HepG2 (cell line): ENCODE data around the gene ZNF888. TPM values are rescaled to one million over a fixed set of nuclear protein-coding genes. Genes with fewer than 3 reads are reported as not detected.

Experiments used
- ATAC-seq: fragments of 200-7000 bp; cut with Tn5 transposase; 3 replicates; pipeline ENCODE4 v1.9.1; 2020; ENCODE audit warnings: mild to moderate bottlenecking, moderate library complexity
- BruUV-seq: library from RNA; stranded (reverse); fragments of 400-500 nt; replicated peaks from 2 replicates; lab custom pipeline; 2021; lab: Mats Ljungman, UMichigan
- CTCF ChIA-PET: fragments of 300-600 bp; formaldehyde crosslinking; extraction: SDS; loops from one replicate; lab custom pipeline; 2021; ENCODE audit warnings: low total read pairs, inconsistent platforms, low intra/inter-chr PET ratio; lab: Yijun Ruan, JAX
- POLR2A ChIA-PET: fragments of 350-600 bp; sonication (Branson Sonifier 250); formaldehyde crosslinking; loops from one replicate; lab custom pipeline; 2020; ENCODE audit warnings: antibody characterized with exemption, inconsistent platforms; lab: Yijun Ruan, JAX
- DNase-seq: peaks from one replicate; pipeline ENCODE4 v3.0.0-alpha.2; 2015; ENCODE audit warnings: low spot score
- FAIRE-seq: peaks from 3 replicates; lab custom pipeline; 2011; peaks lifted over from hg19 to GRCh38; lab: Jason Lieb, UNC
- H2AFZ ChIP-seq: one replicate; pipeline ENCODE4 v1.6.1; 2011; ENCODE audit warnings: low read length, inconsistent platforms
- H3K27ac ChIP-seq: fragments of 300-600 bp; 3 replicates; pipeline ENCODE4 v1.8.0; 2011; ENCODE audit warnings: mixed run types, mild to moderate bottlenecking, mixed read lengths, low read length, inconsistent platforms; ENCODE audit not compliant: insufficient read depth; ENCODE audit errors: extremely low read length
- H3K27me3 ChIP-seq, 2 experiments: fragments of 200-600 bp in 1 of 2; 2 replicates in 1 of 2; 3 replicates in 1 of 2; pipeline versions ENCODE4 v1.6.0 to v1.8.0; 2011; ENCODE audit warnings: low read length in 2 of 2, mild to moderate bottlenecking in 2 of 2, moderate library complexity in 2 of 2, inconsistent platforms in 1 of 2; ENCODE audit not compliant: insufficient read depth in 2 of 2, control insufficient read depth in 1 of 2
- H3K36me3 ChIP-seq, 2 experiments: fragments of 200-600 bp in 1 of 2; replicated peaks in 1 of 2; 2 replicates in 1 of 2; 3 replicates in 1 of 2; pipeline versions ENCODE4 v1.5.1 to v1.8.0; 2011; ENCODE audit warnings: low read length in 2 of 2, inconsistent platforms in 1 of 2; ENCODE audit not compliant: insufficient read depth in 2 of 2, control insufficient read depth in 1 of 2
- H3K4me1 ChIP-seq: 2 replicates; pipeline ENCODE4 v1.5.1; 2012; ENCODE audit warnings: low read length, inconsistent platforms; ENCODE audit not compliant: insufficient read depth
- H3K4me2 ChIP-seq: 2 replicates; pipeline ENCODE4 v1.6.0; 2011; ENCODE audit warnings: low read depth, low read length, inconsistent platforms
- H3K4me3 ChIP-seq, 3 experiments: fragments of 200-600 bp in 1 of 3; sonication (generic), shearing (Covaris generic) in 1 of 3; replicated peaks in 1 of 3; 2 replicates each; pipeline ENCODE4 v1.5.1; 2011 to 2016; ENCODE audit warnings: low read length in 3 of 3, inconsistent platforms in 2 of 3, low read depth in 2 of 3, mild to moderate bottlenecking in 2 of 3, control low read depth in 1 of 3, mixed read lengths in 1 of 3; ENCODE audit not compliant: insufficient read depth in 1 of 3
- H3K79me2 ChIP-seq: one replicate; pipeline ENCODE4 v1.6.1; 2011; ENCODE audit warnings: low read length, inconsistent platforms; ENCODE audit not compliant: insufficient read depth
- H3K9ac ChIP-seq: 2 replicates; pipeline ENCODE4 v1.6.0; 2011; ENCODE audit warnings: mild to moderate bottlenecking, low read depth, low read length, inconsistent platforms; ENCODE audit not compliant: insufficient read depth
- H3K9me3 ChIP-seq: 2 replicates; pipeline ENCODE4 v1.5.1; 2012; ENCODE audit warnings: mild to moderate bottlenecking, low read length
- H4K20me1 ChIP-seq: 2 replicates; pipeline ENCODE4 v1.6.0; 2011; ENCODE audit warnings: inconsistent platforms, mild to moderate bottlenecking, low read length, moderate library complexity; ENCODE audit not compliant: insufficient read depth
- CBX2 ChIP-seq, 2 experiments: fragments of 200-600 bp in 1 of 2; sonication (generic); formaldehyde crosslinking in 1 of 2; IDR thresholded peaks; 2 replicates each; pipeline versions ENCODE4 v1.7.0 to v1.8.1; 2018 to 2022; ENCODE audit warnings: low read depth in 2 of 2, low read length in 1 of 2, mild to moderate bottlenecking in 1 of 2, missing genetic modification reagents in 1 of 2
- CREM ChIP-seq, 2 experiments: sonication (generic) in 1 of 2; formaldehyde crosslinking in 1 of 2; IDR thresholded peaks; 2 replicates each; pipeline versions ENCODE4 v1.4.0 to v1.6.1; 2016 to 2020; ENCODE audit warnings: antibody characterized with exemption in 1 of 2, mild to moderate bottlenecking in 1 of 2, missing genetic modification reagents in 1 of 2
- GFI1 ChIP-seq: sonication (generic); formaldehyde crosslinking; IDR thresholded peaks from 2 replicates; pipeline ENCODE4 v1.5.0; 2020; ENCODE audit warnings: missing genetic modification reagents, mild to moderate bottlenecking, borderline replicate concordance
- HMGA1 ChIP-seq: sonication (generic); formaldehyde crosslinking; conservative IDR thresholded peaks from 2 replicates; pipeline ENCODE4 v1.4.0; 2020; ENCODE audit warnings: missing genetic modification reagents
- KAT7 ChIP-seq: IDR thresholded peaks from 2 replicates; pipeline ENCODE4 v1.6.1; 2018; ENCODE audit warnings: borderline replicate concordance, missing compliant biosample characterization
- KDM1A ChIP-seq: IDR thresholded peaks from 2 replicates; pipeline ENCODE4 v1.6.1; 2016; ENCODE audit warnings: missing compliant biosample characterization
- MBD4 ChIP-seq: IDR thresholded peaks from 2 replicates; pipeline ENCODE4 v1.6.1; 2012; ENCODE audit warnings: low read length, inconsistent platforms, borderline replicate concordance
- PAX8 ChIP-seq: sonication (generic); formaldehyde crosslinking; IDR thresholded peaks from 2 replicates; pipeline ENCODE4 v1.8.0; 2022; ENCODE audit warnings: mild to moderate bottlenecking, missing genetic modification reagents, borderline replicate concordance
- SMC3 ChIP-seq: IDR thresholded peaks from 2 replicates; pipeline ENCODE4 v1.6.1; 2011; ENCODE audit warnings: low read length, improper control_type of control experiment
- SUZ12 ChIP-seq: fragments of 150-350 bp; IDR thresholded peaks from 2 replicates; pipeline ENCODE4 v1.6.1; 2014; ENCODE audit warnings: low read depth, low read length
- ZNF207 ChIP-seq: fragments of 450-650 bp; IDR thresholded peaks from 2 replicates; pipeline ENCODE4 v1.6.1; 2016; ENCODE audit warnings: antibody characterized with exemption, borderline replicate concordance
- WGBS: methylation state at CpG from one replicate; pipeline ENCODE4 v1.1.6; 2017; ENCODE audit warnings: low lambda C conversion rate; 5-methylcytosine and 5-hydroxymethylcytosine counted together
- in situ Hi-C: cut with HindIII; loops from 2 replicates; pipeline ENCODE4 v1.10.0; 2017; ENCODE audit warnings: low pct_unique_long_range_greater_than_20kb; ENCODE audit not compliant: extremely low pct_ligation_motif_present
- intact Hi-C: fragments of 100-400 bp; cut with micrococcal nuclease; formaldehyde crosslinking; loops from one replicate; pipeline ENCODE4 v1.10.0; 2022; ENCODE audit not compliant: unreplicated experiment
- polyA plus RNA-seq, 8 experiments: library from polyadenylated mRNA; depleted of rRNA in 3 of 8; stranded (reverse) in 7 of 8; unstranded in 1 of 8; fragments of >200 nt; fragmentation: Illumina TruSeq in 4 of 8; extraction: Trizol in 4 of 8; gene quantifications; 2 replicates each; pipeline versions ENCODE4 v1.2.1 to v1.2.3, GENCODE V29; 2011 to 2016; ENCODE audit warnings: low read depth in 4 of 8, missing spikeins in 1 of 8, mixed read lengths in 1 of 8; ENCODE audit not compliant: insufficient read depth in 1 of 8
- total RNA-seq, 5 experiments: library from RNA; depleted of rRNA; stranded (reverse); fragments of >200 nt; fragmentation: Illumina TruSeq; extraction: Trizol; gene quantifications; 2 replicates each; pipeline ENCODE4 v1.2.3, GENCODE V29; 2016; ENCODE audit warnings: low read depth in 1 of 5
- TF ChIP-seq, protein P1 (sequence below): sonication (generic); formaldehyde crosslinking; IDR thresholded peaks from 2 replicates; pipeline ENCODE4 v1.4.0; 2020; ENCODE audit warnings: missing genetic modification reagents, borderline replicate concordance
- TF ChIP-seq, protein P2 (sequence below): sonication (generic); formaldehyde crosslinking; IDR thresholded peaks from 2 replicates; pipeline ENCODE4 v1.5.0; 2020; ENCODE audit warnings: missing genetic modification reagents, mild to moderate bottlenecking, borderline replicate concordance

The ZNF888 gene
- total and polyA plus RNA-seq, 2 of the 13 experiments (the other 11 are each of a cell fraction or from before 2014, with no cell fraction given), result 1.7 to 7.6 TPM

DNA sequence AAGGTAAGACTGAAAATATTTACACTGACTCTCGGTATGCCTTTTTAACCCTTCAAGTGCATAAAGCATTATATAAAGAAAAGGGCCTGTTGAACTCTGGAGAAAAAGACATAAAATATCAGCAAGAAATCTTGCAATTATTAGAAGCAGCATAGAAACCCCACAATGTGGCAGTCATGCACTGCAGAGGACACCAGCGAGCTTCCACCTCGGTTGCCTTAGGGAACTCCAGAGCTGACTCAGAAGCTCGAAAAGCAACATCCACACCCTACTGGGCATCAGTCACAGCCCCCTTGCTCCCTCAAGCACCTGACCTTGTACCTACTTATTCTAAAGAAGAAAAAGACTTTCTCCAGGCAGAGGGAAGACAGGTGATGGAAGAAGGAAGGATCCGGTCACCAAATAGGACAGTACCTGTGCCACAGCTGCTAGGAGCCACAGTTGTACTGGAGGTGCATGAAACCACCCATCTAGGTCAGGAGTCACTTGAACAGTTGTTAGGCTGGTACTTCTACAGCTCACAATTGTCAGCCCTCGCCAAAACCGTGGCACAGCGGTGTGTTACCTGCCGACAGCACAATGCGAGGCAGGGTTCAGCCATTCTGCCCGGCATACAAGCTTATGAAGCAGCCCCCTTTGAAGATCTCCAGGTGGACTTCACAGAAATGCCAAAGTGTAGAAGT is 36.5 kb upstream of the ZNF888 start:
- CTCF ChIA-PET, result no interaction called here
- Histone ChIP-seq H3K36me3 (peaks cover 7 to 48% of the 10 kb centered on the region in 2 experiments; a peak in 4 of 5 replicates), H3K27ac (no peak overlapping the region), H4K20me1 (no peaks in the 10 kb centered on the region), H3K27me3 (no peaks in the 10 kb centered on the region; a peak in 1 of 5 replicates), H2AFZ (no peak overlapping the region), H3K4me3 (no peak overlapping the region), H3K9ac (no peak overlapping the region), H3K9me3 (peaks cover 23% of the 10 kb centered on the region; the same call in 1 of the 2 replicates), H3K4me2 (no peak overlapping the region), H3K4me1 (peaks cover 35% of the 10 kb centered on the region), H3K79me2 (peaks cover 35% of the 10 kb centered on the region)
- intact Hi-C loops, result no loop called here
- ATAC-seq (no peak), DNase-seq (no peak), FAIRE-seq (no peak)
- BruUV-seq, result no TSS peak
- in situ Hi-C loops, result no loop called here
- 93% methylated on average over 11 of the region's 11 CpGs for WGBS
- POLR2A ChIA-PET, result no interaction called here
- TF ChIP-seq SUZ12 (no peak), ZNF207 (no peak)

DNA sequence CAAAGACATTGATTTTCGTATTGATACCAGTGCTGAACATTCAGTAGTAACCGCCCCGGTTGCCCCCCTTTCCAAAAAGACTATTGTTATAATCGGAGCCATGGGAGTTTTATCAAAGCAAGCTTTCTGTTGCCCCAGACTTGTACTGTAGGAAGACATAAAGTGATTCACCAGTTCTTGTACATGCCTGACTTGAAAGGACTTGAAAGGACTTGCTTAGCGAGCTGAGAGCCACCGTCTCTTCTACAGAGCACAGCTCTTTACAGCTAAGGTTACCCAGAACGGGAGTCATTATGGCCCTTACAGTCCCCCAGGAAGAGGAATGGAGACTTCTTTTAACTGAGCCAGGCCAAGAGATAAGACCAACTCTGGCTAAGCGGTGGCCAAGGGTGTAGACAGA is 34.4 kb upstream of the ZNF888 start:
- ATAC-seq, result no peak
- Histone ChIP-seq H2AFZ (no peak overlapping the region), H3K4me2 (no peak overlapping the region), H3K4me1 (peaks cover 25% of the 10 kb centered on the region), H3K27me3 (no peaks in the 10 kb centered on the region; a peak in 1 of 5 replicates), H3K27ac (no peak overlapping the region), H4K20me1 (no peaks in the 10 kb centered on the region), H3K79me2 (peaks cover 35% of the 10 kb centered on the region), H3K9me3 (peaks cover 28% of the 10 kb centered on the region), H3K9ac (no peak overlapping the region), H3K4me3 (no peak overlapping the region), H3K36me3 (peaks cover 13 to 62% of the 10 kb centered on the region in 2 experiments; a peak in 4 of 5 replicates)
- no TSS peak for BruUV-seq
- POLR2A ChIA-PET, result no interaction called here
- intact Hi-C loops, result no loop called here
- FAIRE-seq, result no peak
- in situ Hi-C loops, result no loop called here
- CTCF ChIA-PET, result no interaction called here
- 96% methylated on average over 8 of the region's 8 CpGs for WGBS
- no peak for DNase-seq
- no peak for TF ChIP-seq HMGA1 (CRISPR knock-in tag)
- TF ChIP-seq CBX2 (IDR thresholded peaks at IDR 0.05; ENCODE audit: low read depth, low read length), result no peak
- TF ChIP-seq CBX2 (CRISPR knock-in tag; IDR thresholded peaks at IDR 0.05; ENCODE audit: low read depth), result no peak
- TF ChIP-seq, protein P1, sequence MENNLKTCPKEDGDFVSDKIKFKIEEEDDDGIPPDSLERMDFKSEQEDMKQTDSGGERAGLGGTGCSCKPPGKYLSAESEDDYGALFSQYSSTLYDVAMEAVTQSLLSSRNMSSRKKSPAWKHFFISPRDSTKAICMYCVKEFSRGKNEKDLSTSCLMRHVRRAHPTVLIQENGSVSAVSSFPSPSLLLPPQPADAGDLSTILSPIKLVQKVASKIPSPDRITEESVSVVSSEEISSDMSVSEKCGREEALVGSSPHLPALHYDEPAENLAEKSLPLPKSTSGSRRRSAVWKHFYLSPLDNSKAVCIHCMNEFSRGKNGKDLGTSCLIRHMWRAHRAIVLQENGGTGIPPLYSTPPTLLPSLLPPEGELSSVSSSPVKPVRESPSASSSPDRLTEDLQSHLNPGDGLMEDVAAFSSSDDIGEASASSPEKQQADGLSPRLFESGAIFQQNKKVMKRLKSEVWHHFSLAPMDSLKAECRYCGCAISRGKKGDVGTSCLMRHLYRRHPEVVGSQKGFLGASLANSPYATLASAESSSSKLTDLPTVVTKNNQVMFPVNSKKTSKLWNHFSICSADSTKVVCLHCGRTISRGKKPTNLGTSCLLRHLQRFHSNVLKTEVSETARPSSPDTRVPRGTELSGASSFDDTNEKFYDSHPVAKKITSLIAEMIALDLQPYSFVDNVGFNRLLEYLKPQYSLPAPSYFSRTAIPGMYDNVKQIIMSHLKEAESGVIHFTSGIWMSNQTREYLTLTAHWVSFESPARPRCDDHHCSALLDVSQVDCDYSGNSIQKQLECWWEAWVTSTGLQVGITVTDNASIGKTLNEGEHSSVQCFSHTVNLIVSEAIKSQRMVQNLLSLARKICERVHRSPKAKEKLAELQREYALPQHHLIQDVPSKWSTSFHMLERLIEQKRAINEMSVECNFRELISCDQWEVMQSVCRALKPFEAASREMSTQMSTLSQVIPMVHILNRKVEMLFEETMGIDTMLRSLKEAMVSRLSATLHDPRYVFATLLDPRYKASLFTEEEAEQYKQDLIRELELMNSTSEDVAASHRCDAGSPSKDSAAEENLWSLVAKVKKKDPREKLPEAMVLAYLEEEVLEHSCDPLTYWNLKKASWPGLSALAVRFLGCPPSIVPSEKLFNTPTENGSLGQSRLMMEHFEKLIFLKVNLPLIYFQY (CRISPR knock-in tag), result no peak
- TF ChIP-seq, protein P2, sequence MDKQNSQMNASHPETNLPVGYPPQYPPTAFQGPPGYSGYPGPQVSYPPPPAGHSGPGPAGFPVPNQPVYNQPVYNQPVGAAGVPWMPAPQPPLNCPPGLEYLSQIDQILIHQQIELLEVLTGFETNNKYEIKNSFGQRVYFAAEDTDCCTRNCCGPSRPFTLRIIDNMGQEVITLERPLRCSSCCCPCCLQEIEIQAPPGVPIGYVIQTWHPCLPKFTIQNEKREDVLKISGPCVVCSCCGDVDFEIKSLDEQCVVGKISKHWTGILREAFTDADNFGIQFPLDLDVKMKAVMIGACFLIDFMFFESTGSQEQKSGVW (CRISPR knock-in tag), result no peak
- no peak for TF ChIP-seq KAT7 (CRISPR knock-in tag)
- TF ChIP-seq MBD4, result no peak
- TF ChIP-seq GFI1 (CRISPR knock-in tag), result no peak
- TF ChIP-seq KDM1A (CRISPR knock-in tag), result no peak
- TF ChIP-seq CREM (IDR thresholded peaks at IDR 0.05), result no peak
- TF ChIP-seq CREM (CRISPR knock-in tag; IDR thresholded peaks at IDR 0.05), result no peak
- no peak for TF ChIP-seq SMC3
- no peak for TF ChIP-seq PAX8 (CRISPR knock-in tag)
